GM19023 (cell line): ENCODE measurements around the gene HOXC5.

ENCODE experiments used
- ATAC-seq: cut with Tn5 transposase; IDR thresholded peaks from one replicate; pipeline ENCODE4 v1.9.1; 2021; ENCODE audit warnings: mild to moderate bottlenecking, moderate library complexity; ENCODE audit not compliant: unreplicated experiment

HOXC5 gene

DNA sequence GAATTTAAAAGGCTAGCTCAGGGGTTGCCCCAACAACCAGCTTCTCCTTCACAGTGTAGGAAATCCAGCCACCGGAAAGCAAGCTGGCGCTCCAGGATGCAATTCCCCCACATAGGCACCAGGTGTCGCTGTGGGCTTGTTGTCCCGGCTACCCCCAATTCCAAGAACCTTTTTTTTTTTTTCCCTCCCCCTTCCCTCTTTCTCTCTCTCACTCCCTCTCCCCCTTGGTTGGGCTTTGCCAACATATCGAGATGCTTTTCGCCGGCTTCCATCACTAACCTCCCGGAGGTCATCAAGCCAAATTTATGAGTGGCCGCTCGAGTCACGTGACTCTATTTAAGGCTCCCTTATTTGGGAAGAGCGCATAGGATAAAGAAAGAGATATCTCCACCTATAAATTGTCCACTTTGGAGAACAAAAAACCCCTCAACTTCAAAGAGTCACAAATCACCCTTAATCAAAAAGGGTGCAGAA lies at the start of gene HOXC5:
Gene HOXC5 (plus strand): TSS at position 424 of the 474 bp plus-strand sequence. CDS start 73 bp downstream, outside the sequence.
- ATAC-seq, result no peak

DNA sequence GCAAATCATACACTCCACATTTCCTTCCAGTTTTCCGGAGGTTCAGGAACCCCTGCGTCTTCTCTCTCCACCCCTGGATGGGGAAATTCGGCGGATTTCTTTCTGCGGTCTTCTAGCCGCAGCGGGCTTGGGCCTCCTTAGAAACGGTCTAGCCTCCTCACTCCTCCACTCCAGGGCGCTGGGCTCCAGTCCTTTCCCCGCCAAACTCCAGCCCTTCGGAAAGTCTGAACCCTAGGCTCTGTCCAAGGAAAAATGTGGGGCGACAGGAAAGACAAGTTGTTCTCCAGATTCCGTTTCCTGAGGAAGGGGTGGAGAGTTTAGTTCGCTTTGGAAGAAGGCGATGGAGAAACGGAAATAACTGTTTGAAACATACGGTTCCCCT lies 49.3 kb upstream of the HOXC5 start:
- no peak for ATAC-seq

DNA sequence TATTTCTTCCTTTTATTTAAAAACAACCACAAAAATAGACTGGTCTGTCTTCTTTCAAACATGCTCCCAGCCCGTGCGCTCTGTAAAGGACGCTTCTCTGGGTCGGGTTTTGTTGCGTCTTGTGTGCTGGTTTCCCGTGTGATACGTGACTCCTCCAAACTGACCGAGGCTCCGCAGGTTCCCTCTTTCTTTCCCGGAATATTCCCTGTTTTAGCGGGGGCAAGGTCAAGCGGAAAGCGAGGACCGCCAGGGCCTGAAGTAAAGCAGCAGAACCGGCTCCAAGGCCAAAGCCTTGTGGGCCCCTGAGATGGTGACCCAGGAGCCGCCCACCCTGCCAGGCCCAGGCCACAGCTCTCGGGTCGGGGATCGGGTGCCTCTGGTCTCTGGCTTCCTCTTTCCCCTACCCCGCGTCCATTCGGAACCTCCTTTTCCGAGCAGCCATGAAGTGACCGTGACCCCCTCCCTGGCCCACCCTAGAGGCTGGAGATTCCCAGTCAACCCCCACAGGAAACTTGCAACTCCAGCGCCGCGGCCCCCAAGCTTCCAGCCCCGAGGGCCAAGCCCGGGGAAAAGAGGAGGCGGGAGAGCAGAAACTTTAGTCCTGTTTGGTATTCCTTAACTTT lies 48.8 kb upstream of the HOXC5 start:
- ATAC-seq, result no peak

DNA sequence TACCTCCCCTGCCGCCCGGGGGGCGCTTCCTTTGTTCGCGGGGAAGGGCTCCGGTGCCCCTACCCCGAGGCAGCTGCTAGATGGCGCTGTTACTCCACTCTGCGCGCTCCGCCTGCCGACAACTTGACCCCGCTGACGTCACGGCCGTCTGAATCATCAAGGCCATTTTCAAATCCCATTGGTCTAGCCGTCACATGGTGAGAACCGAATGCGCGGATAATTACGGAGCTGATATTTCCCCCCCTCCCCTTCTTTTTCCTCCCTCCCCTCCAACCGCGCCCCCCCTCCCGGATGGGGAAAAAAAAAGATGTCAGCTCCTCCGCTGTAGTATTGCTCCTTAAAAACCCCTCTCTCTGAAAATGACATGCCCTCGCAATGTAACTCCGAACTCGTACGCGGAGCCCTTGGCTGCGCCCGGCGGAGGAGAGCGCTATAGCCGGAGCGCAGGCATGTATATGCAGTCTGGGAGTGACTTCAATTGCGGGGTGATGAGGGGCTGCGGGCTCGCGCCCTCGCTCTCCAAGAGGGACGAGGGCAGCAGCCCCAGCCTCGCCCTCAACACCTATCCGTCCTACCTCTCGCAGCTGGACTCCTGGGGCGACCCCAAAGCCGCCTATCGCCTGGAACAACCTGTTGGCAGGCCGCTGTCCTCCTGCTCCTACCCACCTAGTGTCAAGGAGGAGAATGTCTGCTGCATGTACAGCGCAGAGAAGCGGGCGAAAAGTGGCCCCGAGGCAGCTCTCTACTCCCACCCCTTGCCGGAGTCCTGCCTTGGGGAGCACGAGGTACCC lies 47.8 kb upstream of the HOXC5 start, which contains the start of gene HOXC10:
Gene HOXC10 (plus strand): TSS at position 246 of the 791 bp plus-strand sequence. CDS start 114 bp downstream, at position 360.
- no peak for ATAC-seq

DNA sequence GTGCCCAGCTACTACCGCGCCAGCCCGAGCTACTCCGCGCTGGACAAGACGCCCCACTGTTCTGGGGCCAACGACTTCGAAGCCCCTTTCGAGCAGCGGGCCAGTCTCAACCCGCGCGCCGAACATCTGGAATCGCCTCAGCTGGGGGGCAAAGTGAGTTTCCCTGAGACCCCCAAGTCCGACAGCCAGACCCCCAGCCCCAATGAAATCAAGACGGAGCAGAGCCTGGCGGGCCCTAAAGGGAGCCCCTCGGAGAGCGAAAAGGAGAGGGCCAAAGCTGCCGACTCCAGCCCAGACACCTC lies 47.2 kb upstream of the HOXC5 start:
- no peak for ATAC-seq

DNA sequence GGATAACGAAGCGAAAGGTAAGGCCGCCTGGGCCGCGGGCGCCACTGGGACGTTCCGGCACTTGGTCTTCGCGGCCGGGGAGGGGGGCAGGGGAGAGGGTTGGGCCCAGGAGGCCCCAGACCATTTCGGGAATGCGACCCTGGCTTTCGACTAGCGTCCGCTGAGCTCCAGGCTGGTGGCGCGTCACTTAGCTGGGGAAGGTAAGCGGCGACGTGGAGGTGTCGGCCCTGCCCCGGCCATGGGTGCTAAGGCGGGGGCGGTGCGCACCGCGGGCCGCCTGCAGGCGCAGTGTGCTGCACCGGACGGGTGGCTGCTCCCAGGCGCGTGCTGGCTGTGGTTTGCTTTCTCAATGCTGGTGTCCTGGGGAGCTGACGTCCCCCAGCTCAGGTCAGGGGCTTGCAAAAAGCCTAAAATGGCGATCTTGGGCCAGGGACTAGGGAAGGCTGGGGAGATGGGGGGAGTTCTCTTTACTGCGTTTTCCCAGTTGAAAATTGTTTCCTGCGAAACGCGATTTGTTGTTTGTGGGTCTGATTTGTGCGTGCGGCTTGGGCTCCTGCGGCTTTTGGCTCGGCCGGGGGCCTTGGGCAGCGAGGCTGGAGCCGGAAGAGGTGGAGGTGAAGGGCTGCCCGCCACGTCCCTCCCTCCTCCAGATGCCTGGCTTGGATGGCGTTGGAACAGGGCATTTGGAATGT lies 46.7 kb upstream of the HOXC5 start:
- no peak for ATAC-seq

DNA sequence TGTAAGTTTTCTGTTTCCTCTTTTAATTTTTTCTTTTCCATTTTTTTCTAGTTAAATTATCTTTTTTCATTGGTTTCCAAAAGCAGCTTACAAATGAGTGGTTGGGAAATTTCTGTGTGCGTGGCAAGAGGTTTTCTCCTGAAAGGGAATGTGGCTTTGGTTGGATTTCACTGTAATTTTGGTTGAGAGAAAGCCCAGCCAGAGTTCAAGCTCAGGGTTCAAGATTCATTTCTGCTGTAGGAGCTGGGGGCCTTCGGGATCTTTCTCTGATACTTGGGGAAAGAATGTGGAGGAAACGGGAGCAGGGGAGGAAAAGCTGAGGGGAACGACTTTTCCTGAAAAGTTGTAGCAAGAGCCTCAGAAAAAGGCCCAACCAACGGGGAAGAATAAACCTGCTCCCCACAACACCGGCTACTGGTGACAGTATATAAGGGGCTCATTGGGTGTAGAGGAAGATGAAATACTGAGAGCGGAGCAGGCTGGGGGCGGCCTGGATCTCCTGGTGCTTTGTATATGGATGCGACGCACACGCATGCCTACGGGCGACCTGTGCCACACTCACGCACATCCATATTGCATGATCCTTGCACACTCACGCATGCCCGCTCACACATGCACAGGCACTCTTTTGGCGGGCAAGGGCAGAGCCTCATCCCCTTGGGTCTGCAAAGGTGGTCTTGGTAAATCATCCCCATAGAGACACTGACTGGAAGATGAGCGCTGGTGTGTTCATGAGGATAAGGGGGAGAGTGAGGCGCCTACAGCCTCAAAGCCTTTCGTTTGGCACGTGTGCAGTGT lies 46.0 kb upstream of the HOXC5 start:
- ATAC-seq, result no peak

DNA sequence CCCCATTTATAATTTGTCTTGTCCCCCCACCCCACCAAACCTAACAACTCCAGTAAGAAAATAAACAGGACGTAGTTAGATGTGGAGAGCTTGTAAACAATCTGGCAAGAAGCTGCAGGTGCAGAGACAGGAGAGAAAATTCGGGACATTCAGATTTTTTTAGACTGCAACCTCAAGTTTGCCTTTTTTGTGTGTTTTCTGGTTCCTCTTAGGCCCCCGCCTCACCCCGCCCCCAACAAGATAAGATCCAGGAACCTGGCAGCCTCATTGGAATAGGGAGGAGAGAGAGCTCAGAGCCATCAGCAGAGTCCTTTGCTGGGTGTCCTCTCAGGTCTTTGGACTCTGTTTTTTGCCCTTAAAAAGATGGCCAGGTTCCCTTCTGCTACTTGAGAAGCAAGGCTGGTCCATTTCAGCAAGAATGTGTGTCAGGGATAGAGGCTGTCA lies 45.0 kb upstream of the HOXC5 start:
- ATAC-seq, result no peak

DNA sequence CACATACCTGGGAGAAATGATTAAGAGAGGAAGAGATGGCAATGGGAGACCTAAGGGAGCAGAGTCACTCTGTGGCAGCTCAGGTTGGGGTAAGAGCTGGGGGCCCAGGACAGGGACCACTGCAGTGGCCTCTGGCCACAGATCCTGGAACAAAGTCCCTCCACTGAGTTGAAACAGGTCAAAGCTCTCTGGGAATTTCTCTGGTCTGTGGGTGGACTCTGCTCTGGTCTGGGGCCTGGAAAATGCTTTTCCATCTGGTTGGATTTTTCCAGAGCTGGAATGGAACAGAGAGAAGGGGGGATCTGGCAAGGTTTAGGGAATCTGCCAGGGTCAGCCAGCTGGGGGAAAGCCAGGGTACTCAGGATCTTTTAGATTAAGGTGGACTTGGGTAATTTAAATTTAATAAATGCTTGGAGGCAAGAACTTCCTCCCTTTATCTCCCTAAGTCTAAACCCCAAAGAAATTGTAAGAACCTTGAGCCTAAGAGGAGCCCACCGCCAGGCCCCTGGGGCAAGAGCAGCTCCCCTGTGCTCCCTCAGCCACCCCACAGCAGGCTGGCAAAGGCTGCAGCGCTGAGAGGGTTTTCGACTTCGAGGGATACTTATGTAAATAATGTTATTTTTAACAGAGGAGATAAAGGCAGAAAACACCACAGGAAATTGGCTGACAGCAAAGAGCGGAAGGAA lies 44.2 kb upstream of the HOXC5 start:
- no peak for ATAC-seq

DNA sequence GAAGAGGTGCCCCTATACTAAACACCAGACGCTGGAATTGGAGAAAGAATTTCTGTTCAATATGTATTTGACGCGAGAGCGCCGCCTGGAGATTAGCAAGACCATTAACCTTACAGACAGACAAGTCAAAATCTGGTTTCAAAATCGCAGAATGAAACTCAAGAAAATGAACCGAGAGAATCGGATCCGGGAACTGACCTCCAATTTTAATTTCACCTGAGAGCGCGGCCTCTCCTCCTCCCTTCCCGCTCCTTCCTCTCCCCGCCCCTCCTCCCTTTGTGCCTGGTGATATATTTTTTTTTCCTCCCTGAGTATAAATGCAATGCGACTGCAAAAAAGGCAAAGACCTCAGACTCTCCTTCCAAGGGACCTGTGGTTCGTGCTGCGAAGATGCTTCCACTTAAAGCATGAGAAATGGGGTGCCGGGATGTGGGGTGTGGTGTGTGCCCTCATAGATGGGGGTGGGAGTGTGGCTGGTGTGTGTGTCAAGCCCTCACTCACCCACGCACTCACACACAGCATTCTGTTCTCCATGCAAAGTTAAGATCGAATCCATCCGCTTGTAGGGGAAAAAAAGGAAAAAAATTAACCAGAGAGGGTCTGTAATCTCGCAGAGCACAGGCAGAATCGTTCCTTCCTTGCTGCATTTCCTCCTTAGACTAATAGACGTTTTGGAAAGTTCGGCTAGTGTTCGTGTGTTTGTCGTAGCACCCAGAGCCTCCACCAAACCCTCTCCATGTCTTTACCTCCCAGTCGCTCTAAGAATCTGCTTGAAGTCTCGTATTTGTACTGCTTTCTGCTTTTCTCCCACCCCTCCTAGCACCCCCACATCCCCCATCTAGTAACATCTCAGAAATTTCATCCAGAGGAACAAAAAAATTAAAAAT lies 43.4 kb upstream of the HOXC5 start:
- ATAC-seq, result no peak

DNA sequence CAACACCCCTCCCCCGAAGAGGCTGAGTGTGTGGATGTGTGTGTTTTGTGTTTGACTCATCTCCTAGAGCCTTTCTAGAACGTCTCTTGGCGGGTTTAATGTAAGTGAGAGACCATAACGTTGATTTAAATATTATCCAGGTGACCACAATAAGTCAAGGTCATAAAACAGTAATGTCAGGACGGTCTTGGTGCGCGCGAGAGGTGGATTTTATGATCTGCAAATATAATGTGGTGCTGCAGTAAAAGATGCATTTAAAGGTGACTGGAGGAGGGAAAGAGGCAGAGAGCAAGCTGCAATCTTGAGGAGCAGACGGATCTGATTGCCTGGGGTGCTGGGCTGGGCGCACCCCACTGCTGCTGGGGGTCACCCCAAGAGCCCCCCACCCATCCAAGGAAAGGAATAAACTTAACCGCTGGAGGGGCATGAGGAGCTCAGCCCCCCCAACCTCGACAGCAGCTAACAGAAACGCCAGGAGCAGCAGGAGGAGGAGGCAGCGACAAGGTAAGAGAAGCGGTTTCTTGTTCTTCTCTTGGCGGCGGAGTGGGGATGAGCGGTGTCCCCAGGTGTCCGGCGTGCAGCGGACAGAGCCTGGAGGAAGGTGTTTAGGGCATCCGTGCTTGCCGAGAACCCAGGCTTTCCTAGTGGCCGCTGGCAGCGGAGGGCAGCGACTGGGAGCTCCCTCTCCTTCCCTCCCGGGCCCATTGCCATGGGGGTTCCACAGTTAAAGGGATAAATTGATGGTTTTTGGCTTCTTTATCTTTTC lies 42.4 kb upstream of the HOXC5 start:
- no peak for ATAC-seq

DNA sequence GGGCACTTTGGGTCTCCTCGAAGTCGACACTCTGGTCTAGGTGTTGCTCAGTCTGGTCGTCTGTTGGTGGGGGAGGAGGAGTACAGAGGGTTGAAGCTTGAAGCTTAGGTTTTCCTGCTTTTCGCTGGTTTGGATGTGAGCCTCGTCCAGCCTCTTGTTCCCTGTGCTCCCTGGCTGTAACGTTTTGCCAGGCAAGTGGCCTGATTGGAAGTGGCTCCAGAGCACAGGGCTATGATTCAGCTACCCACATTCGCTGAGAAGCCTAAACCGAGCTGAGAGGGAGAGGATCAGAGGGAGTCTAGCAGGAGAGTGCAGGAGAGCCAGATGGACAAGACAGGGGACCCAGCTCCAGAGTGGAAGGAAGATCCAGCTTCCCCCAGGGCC lies 41.8 kb upstream of the HOXC5 start:
- no peak for ATAC-seq

DNA sequence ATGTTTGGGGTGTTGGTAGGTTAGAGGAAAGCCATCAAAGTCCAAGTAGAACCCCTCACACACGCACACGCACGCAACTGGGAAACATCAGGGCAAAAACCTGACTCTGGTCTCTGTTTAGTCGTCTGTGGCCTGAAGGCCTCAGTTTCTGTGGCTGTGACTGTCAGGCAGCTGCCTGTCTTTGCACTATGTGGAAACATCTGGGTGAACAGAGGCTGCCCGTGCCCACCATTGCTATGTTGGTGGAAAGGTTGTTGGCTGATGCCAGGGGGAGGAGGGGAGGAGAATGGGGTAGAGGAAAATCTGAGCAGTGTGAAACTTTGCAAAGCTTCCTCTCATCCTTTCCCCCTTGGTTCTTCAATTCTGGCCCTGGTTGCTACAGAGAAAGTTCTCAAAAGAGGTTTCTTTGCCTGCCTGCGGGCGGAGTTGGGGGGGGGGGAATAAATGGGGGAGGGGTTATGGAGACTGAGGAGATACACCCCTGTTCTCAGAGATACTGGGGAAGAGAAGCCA lies 40.4 kb upstream of the HOXC5 start:
- ATAC-seq, result no peak

DNA sequence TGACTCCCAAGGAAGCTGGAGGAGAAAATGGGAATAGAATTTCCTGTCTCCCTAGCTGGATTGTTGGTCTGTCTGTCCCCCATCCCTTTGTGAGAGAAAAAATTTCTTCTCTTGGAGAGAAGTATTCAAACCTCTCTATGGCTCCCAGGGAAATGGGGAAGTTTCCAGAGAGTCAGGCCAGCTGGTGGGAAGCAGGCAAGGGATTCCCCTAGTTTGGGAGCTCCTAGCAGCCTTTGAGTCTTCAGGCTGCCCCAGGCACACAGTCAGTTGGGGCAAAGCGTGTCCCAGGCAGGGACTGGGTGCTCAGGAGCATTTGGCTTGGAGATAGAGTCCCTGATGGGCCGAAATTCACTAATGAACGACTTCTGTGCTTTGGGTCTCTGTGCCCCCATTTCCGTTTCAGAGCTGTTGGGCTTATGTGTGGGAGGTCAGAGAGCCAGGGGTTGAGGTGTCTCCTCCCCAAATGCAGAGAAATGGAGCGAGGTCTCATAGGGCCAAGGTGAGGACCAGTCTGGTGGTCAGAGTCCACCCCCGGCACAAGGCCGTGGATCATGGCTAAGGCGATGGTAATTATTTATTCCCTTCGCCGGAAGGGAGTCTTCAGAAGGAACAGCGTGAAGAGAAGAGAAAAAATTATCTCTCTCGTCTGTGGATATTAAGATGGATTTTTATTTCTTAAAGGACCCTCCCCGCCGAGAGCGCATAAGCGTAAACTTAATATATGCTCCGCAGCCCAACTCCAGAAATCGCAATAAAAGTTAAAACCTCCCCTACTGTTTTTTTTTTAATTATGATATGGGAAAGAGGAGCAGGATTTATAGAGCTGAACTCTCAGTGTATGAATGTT lies 39.5 kb upstream of the HOXC5 start:
- no peak for ATAC-seq

DNA sequence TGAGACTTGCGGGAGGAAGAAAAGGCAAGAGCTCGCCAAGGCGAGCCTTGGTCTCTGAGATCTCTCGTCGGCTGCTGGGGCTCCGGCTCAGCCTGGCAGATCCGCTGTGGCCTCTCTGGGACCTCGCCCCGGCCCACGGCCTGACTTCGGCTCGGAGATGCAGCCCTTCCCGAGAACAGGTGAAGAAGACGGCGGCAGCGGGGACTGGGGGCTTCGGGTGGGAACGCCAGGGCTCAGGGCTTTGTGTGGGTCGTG lies 38.9 kb upstream of the HOXC5 start:
- no peak for ATAC-seq

DNA sequence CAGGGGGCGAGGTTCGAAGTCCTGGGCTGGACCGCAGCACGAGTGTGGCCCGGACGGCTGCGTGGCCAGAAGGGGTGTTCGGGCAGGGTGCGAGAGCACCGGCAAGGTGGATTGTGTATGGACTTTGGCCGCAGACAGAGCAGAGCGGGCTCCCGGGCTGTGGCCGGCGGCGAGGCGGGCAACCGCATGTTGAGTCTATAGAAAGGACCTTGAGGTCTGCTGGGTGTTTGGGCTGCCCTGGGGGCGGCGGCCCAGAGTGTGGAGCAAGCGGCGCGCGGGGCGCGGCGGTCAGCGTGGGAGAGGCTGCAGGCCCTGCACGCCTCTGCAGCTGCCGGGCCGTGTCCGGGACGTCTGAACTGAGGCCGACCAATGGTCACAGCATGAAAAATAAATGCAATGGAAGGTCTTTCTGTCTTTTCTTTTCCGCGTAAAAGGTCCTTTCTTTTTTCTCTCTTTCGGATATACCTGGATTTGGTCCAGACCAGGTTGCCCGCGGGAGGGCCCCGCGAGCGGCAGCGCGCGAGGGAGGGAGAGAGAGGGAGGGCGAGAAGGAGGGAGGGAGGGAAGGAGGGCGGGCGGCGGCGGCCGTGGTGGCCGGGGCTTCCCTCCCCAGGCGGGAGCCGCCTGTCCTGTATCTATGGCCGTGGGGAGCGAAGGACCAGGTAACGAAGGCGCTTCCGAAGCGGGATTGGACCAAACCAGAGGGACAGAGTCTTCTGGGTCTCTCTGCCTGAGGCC lies 38.4 kb upstream of the HOXC5 start:
- no peak for ATAC-seq

DNA sequence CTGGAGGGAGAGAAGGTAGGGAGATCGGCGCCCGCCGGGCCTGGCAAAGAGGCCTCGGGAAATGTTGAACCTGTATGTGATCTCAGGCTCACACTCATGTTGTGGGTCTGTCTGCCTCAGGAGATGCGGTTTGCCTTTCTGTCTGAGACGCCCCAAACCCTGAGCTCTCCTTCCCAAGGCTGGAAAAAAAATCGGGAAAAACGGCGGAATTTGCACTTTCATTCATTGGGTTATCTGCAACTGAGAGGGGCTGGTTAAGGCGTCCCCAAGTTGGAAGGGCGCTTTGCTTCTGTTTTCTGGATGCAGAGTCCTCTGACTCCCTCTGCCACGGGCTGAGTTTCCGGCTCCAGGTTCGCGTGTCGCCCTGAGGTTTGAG lies 37.9 kb upstream of the HOXC5 start:
- ATAC-seq, result no peak
